Peyer's patch (tissue), 4 donors: Measurements from ENCODE around the gene ARHGEF26. TPM values are rescaled to one million over a fixed set of nuclear protein-coding genes. Genes with fewer than 3 reads are reported as not detected.

Experiments
- DNase-seq, 3 donors: peaks; one replicate each; pipeline ENCODE4 v3.0.0-alpha.2; 2017 to 2019
- H3K27ac ChIP-seq, 4 donors: fragments of 200-600 bp; sonication (generic); one replicate each; pipeline ENCODE4 v1.5.1; 2016 to 2019
- H3K27me3 ChIP-seq, 2 donors: fragments of 200-600 bp; sonication (generic); one replicate each; pipeline ENCODE4 v1.5.1; 2019
- H3K36me3 ChIP-seq, 3 donors: fragments of 200-600 bp; sonication (generic); one replicate each; pipeline ENCODE4 v1.5.1; 2016 to 2019
- H3K4me1 ChIP-seq, 4 donors: fragments of 200-600 bp; sonication (generic); one replicate each; pipeline ENCODE4 v1.5.1; 2016 to 2019
- H3K4me3 ChIP-seq, 4 donors: fragments of 200-600 bp; sonication (generic); 1 replicate in 3 of 4; 2 replicates in 1 of 4; pipeline ENCODE4 v1.5.1; 2016 to 2019; ENCODE audit warnings: mild to moderate bottlenecking in 1 of 4
- H3K9me3 ChIP-seq, 4 donors: fragments of 200-600 bp; sonication (generic); one replicate each; pipeline ENCODE4 v1.5.1; 2016 to 2019; ENCODE audit warnings: mild to moderate bottlenecking in 1 of 4
- POLR2A ChIP-seq, 2 donors: fragments of 450-650 bp; IDR thresholded peaks; one replicate each; pipeline ENCODE4 v1.5.1; 2017; ENCODE audit warnings: antibody characterized with exemption in 2 of 2, mild to moderate bottlenecking in 2 of 2, moderate library complexity in 2 of 2
- total RNA-seq, 4 donors: library from RNA; depleted of rRNA; stranded (reverse); fragments of >200 nt; gene quantifications; one replicate each; pipeline ENCODE4 v1.1.0, GENCODE V29; 2016
- TF ChIP-seq, protein P1 (sequence below), 6 experiments: fragments of 450-650 bp in 4 of 6; fragments of 200-600 bp in 2 of 6; sonication (generic) in 1 of 6; IDR thresholded peaks; one replicate each; pipeline ENCODE4 v1.5.1; 2017 to 2019; ENCODE audit warnings: antibody characterized with exemption in 6 of 6, mild to moderate bottlenecking in 3 of 6, moderate library complexity in 1 of 6

ARHGEF26 gene
- total RNA-seq, 4 donors from 2014 or later: 19.0 to 55.2 (median 27.8) TPM

DNA sequence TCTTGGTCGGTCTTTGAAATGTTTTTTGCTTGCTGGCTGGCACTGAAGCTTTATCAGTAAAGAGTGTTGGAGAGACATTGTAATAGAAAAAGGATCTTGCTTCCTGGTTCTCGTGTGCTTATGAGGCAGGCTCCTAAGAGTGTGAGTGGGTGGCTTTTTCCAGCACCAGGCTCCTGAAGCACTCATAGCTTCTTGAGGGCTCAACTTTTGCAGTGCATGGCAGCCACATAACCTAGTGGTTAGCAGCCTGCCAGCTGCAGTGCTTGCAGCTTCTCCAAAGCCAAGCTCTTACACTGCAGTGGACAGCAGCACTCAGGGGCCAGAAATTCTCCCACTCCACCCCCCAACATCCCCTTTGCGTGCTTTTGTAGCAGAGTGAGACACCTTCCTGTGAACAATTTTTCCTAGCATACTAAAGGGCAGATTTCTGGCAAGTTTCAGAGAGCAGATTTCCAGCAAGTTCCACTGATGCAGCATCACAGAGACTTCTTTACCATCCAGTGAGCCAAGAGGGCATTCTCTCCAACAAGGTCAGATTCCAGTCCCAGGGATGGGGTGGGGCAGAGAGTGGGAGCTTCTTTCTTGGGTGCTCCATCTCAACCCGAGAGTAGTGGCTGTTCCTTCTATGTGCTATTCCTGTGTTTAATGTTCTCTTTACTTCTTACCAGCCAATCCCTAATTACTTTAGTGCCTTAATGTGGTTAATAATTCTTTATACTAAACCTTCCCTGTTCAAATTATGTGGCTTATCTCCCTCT lies 15.8 kb upstream of the ARHGEF26 start:
- DNase-seq: peak in 1 of 3 donors; percentile 65

DNA sequence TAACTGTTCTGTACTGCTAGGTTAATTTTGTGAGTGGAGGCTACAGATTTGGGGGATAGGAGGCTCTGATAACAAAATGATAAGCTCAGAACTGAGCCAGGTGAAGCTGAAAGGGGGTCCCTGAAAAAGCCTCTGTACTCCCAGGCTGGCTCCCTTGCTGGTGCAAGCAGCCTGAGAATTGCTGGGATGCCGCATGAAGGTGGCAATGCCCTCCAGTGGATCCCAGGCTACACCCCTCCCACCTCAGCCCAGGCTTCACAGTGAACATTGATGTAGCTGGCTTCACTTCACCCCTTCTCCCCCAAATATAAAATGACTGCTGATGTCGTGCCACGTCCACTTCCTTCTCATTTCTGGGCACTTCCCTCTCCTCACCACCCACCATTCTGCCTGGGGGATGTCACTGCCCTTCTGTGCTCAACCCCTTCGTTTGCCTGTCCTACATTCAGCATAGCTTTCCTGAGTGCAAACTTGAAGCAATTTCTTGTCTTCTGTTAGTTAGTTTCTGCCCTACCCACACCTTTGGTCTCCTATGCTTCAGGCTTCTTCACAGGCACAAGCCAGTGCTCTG lies 9.7 kb upstream of the ARHGEF26 start:
- TF ChIP-seq POLR2A (IDR thresholded peaks at IDR 0.05): no peak
- TF ChIP-seq, protein P1, sequence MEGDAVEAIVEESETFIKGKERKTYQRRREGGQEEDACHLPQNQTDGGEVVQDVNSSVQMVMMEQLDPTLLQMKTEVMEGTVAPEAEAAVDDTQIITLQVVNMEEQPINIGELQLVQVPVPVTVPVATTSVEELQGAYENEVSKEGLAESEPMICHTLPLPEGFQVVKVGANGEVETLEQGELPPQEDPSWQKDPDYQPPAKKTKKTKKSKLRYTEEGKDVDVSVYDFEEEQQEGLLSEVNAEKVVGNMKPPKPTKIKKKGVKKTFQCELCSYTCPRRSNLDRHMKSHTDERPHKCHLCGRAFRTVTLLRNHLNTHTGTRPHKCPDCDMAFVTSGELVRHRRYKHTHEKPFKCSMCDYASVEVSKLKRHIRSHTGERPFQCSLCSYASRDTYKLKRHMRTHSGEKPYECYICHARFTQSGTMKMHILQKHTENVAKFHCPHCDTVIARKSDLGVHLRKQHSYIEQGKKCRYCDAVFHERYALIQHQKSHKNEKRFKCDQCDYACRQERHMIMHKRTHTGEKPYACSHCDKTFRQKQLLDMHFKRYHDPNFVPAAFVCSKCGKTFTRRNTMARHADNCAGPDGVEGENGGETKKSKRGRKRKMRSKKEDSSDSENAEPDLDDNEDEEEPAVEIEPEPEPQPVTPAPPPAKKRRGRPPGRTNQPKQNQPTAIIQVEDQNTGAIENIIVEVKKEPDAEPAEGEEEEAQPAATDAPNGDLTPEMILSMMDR (IDR thresholded peaks at IDR 0.05): no peak
- no peak for DNase-seq
- Histone ChIP-seq H3K27me3 (no peaks in the 10 kb centered on the region), H3K9me3 (no peaks in the 10 kb centered on the region), H3K4me1 (no peaks in the 10 kb centered on the region), H3K4me3 (no peak overlapping the region), H3K36me3 (no peaks in the 10 kb centered on the region), H3K27ac (no peak overlapping the region)

More for the DNA sequence above, 15.8 kb upstream of the ARHGEF26 start:
- Histone ChIP-seq H3K4me1 (peaks cover 0 to 8% (median 2%) of the 10 kb centered on the region in 4 donors), H3K27ac (peak overlapping the region in 2 of 4 donors; percentile 31 to 35), H3K9me3 (no peaks in the 10 kb centered on the region), H3K4me3 (no peak overlapping the region), H3K36me3 (no peaks in the 10 kb centered on the region), H3K27me3 (no peaks in the 10 kb centered on the region)
- TF ChIP-seq, protein P1 (IDR thresholded peaks at IDR 0.05): no peak
- no peak for TF ChIP-seq POLR2A (IDR thresholded peaks at IDR 0.05)

GRCh38 chr3:154112146-154112852 lies 8.9 kb upstream of the ARHGEF26 start:
- TF ChIP-seq, protein P1 (IDR thresholded peaks at IDR 0.05): no peak
- no peak for TF ChIP-seq POLR2A (IDR thresholded peaks at IDR 0.05)
- H3K4me1 ChIP-seq: no peaks in the 10 kb centered on the region
- no peak for DNase-seq
- H3K4me3 ChIP-seq: no peak overlapping the region
- H3K27me3 ChIP-seq: no peaks in the 10 kb centered on the region
- no peaks in the 10 kb centered on the region for H3K9me3 ChIP-seq
- H3K36me3 ChIP-seq: no peaks in the 10 kb centered on the region
- no peak overlapping the region for H3K27ac ChIP-seq

DNA sequence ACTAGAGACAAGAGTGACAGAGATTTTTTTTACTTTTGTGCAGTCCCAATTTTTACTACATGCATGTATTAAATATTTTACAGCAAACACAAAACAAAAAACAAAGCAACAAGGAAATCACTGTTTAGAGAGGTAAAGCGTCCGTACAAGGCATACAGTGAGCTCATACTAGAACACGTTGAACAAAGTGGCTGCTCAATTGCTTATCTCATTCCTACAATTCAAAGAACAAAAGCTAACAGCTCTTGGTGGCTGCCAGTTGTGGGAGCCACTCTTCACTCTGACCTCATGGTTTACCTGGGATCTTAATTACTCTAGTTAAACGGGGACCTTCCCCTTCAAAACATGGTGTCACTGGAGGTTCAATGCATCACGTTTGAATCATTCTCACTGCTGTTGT lies 7.6 kb upstream of the ARHGEF26 start:
- Histone ChIP-seq H3K27ac (no peak overlapping the region), H3K36me3 (no peaks in the 10 kb centered on the region), H3K4me3 (no peak overlapping the region), H3K27me3 (no peaks in the 10 kb centered on the region), H3K9me3 (no peaks in the 10 kb centered on the region), H3K4me1 (no peaks in the 10 kb centered on the region)
- TF ChIP-seq, protein P1 (IDR thresholded peaks at IDR 0.05): no peak
- no peak for TF ChIP-seq POLR2A (IDR thresholded peaks at IDR 0.05)
- no peak for DNase-seq

DNA sequence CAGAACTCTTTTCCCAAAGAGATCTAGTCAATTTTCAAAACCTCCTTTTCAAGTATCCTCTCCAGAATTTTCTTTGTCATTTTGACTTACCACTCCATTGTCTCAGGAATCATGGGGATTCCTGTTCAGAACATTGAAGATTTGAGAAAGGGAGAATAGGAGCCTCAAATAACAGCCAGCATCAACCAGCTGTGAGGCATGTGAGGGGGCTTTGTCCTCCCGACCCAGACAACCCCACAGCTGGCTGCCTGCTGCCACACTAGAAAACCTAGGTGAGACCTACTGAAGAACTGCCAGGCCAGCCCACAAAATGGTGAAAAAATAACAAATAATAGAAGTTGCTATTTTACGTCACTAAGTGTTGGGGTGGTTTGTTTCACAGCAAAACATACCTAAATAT lies 5.9 kb upstream of the ARHGEF26 start:
- TF ChIP-seq POLR2A (IDR thresholded peaks at IDR 0.05): no peak
- TF ChIP-seq, protein P1 (IDR thresholded peaks at IDR 0.05): no peak
- H3K27me3 ChIP-seq: no peaks in the 10 kb centered on the region
- H3K4me3 ChIP-seq: no peak overlapping the region
- no peak for DNase-seq
- H3K9me3 ChIP-seq: no peaks in the 10 kb centered on the region
- H3K4me1 ChIP-seq: no peaks in the 10 kb centered on the region
- H3K27ac ChIP-seq: no peak overlapping the region
- H3K36me3 ChIP-seq: no peaks in the 10 kb centered on the region
